Cardiac fibroblast (primary cell): ENCODE data around the gene AKNAD1.

Experiments used
- DNase-seq, 2 donors: peaks; one replicate each; pipeline versions ENCODE4 v3.0.0 to v3.0.0-alpha.2; 2010; ENCODE audit warnings: low read depth in 2 of 2
- H3K4me3 ChIP-seq, 2 donors: replicated peaks in 1 of 2; 1 replicate in 1 of 2; 2 replicates in 1 of 2; pipeline ENCODE4 v1.5.1; 2011; ENCODE audit warnings: low read depth in 2 of 2, low read length in 2 of 2, mild to moderate bottlenecking in 2 of 2, moderate library complexity in 1 of 2
- CTCF ChIP-seq: IDR thresholded peaks from one replicate; pipeline ENCODE4 v1.5.1; 2011; ENCODE audit warnings: low read depth, mild to moderate bottlenecking, low read length, inconsistent platforms

Gene AKNAD1

GRCh38 chr1:108852221-108852975, 4.5 kb downstream of the AKNAD1 start:
- no peak overlapping the region for H3K4me3 ChIP-seq
- no peak for TF ChIP-seq CTCF
- DNase-seq = peak; percentile 37 to 41

- peak; percentile 10 to 11 for DNase-seq
- no peak for TF ChIP-seq CTCF
- H3K4me3 ChIP-seq = no peak overlapping the region
Observed at GRCh38 chr1:108851567-108851966, 5.3 kb downstream of the AKNAD1 start.

DNA sequence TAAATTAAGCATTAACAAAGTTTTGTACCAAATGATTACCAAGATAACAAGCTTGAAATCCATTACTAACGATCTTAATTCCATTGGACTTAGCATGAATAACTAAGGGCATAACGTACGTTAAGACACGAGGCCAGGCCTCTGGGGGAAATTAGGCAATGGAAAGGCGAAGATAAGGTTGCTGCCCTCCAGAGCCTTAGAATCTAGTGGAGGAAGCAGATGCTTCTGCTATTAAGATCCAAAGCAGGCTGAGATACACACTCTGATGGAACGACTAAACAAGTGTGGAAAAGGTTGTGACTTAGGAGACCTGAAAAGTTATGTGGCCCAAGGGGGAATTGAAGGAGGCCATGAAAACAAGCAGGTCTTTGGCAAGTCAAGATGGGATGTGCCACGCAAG, 6.0 kb downstream of the AKNAD1 start:
- TF ChIP-seq CTCF = no peak
- no peak for DNase-seq
- H3K4me3 ChIP-seq = no peak overlapping the region

DNA sequence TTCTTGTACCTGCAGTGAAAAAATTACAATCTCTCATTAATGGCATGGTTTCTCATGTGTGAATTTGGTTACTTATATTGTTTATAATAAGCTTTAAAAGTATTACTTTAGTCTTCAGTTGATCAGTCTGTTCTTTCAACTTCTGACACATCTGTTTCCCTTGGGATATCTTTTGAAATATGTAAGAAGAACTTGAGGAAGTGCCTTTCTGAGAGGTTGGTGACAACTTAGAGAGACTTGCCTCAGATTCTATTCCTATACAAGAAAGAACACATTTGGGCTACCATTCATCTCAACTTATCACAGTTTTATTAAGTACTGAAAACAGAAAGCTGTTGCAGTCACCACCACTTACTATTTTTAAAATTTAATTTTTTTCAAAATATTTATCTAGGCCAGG, 8.1 kb downstream of the AKNAD1 start:
- DNase-seq = peak in 1 of 2 donors; percentile 31
- H3K4me3 ChIP-seq = no peak overlapping the region
- TF ChIP-seq CTCF = no peak

DNA sequence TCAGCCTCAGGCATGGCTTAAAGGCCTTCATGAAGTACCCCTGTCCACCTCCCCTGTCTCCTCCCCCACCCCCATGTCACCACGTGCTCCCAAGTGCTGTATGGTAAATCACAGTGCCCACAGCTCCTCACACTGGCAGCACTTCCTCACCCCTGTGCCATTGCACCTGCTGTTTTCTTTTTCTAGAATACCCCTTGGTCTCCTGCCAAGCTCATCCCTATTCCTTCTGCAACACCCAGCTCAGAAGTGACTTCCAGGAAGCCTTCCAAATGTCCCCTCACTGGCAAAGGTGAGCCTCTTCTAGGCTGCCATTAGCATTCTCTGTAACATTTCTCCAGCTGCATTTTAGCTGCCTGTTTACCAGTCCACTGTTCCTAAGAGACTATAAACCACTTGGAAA, 9.4 kb downstream of the AKNAD1 start:
- no peak for DNase-seq
- no peak overlapping the region for H3K4me3 ChIP-seq
- TF ChIP-seq CTCF = no peak

DNA sequence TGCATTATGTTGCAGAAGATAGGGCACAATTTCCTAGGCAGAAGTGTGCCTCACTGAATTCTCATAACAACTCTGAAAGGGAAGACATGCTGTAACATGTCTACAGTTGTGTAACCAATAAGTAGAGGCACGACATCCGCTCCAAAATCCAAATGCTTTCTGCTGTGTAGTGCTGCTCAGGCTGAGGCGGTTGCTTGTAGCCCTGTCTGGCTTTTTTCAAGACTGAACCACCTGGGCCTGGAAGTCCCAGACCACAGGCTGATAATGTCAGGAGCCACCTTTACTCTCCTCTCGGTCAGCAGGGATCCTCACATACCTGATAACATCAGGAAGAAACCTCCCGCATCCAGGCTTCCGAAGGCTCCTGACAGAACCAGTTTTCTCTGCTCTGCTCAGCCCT, 10.9 kb downstream of the AKNAD1 start:
- no peak for TF ChIP-seq CTCF
- no peak for DNase-seq

DNA sequence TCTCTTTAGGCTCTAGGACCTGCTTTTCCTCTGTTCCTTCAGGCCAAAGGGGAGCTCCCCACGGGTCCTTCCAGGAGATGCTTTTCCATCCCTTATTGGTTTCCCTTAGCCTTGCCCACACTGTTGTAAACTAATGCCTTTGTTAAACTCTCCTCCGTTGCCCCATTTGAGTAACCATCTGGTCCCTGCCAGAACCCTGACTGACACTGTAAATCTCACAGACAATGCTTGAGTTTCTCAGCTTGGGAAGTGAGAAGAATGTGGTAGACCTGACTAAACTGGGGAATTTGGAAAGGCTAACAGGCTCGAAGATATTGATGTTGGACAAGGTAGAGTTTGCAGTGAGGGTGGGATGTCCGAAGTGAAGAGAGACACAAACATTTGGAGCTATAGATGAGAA, 11.4 kb downstream of the AKNAD1 start:
- TF ChIP-seq CTCF = no peak
- no peak overlapping the region for H3K4me3 ChIP-seq
- DNase-seq = no peak

More for the DNA sequence above, 10.9 kb downstream of the AKNAD1 start:
- H3K4me3 ChIP-seq = no peak overlapping the region
